Posterior vena cava (tissue), 2 donors: ENCODE data around the gene MDH1B. TPM values are rescaled to one million over a fixed set of nuclear protein-coding genes. Genes with fewer than 3 reads are reported as not detected.
"Not testable (repeated sequence)": the region's sequence is repeated elsewhere in the genome, so short reads cannot be mapped to it uniquely, and the experiment has no call there.

Source experiments
- DNase-seq: peaks from one replicate; pipeline ENCODE4 v3.0.0-alpha.2; 2020; ENCODE audit warnings: low spot score
- intact Hi-C, 2 donors: fragments of 100-400 bp; cut with DNase I; formaldehyde crosslinking; loops; one replicate each; pipeline versions ENCODE4 v1.14.1 to v1.14.2; 2022 to 2023
- long read RNA-seq, 2 donors: library from polyadenylated mRNA; unstranded; transcript quantifications; one replicate each; pipeline ENCODE4 v2.0.0, GENCODE V29; 2020 to 2021
- total RNA-seq, 2 donors: library from RNA; stranded (reverse); fragmentation: NEBNext Ultra II Directional; extraction: Animal tissue kit (Norgen Biotek cat#: 25700); gene quantifications; one replicate each; pipeline ENCODE4 v1.2.1, GENCODE V29; 2021
- donor health status: DM: yes; HTN: yes; CAD: no.
- donor health status: DM: yes; HTN: yes; CAD: no.

MDH1B gene
- 1 to 10 TPM in 1 of 2 donors, under 1 TPM in 1; 0.57 to 1.8 TPM for total RNA-seq
- long read RNA-seq, donor 1, result 0 reads
- long read RNA-seq, donor 2, result 0 reads

DNA sequence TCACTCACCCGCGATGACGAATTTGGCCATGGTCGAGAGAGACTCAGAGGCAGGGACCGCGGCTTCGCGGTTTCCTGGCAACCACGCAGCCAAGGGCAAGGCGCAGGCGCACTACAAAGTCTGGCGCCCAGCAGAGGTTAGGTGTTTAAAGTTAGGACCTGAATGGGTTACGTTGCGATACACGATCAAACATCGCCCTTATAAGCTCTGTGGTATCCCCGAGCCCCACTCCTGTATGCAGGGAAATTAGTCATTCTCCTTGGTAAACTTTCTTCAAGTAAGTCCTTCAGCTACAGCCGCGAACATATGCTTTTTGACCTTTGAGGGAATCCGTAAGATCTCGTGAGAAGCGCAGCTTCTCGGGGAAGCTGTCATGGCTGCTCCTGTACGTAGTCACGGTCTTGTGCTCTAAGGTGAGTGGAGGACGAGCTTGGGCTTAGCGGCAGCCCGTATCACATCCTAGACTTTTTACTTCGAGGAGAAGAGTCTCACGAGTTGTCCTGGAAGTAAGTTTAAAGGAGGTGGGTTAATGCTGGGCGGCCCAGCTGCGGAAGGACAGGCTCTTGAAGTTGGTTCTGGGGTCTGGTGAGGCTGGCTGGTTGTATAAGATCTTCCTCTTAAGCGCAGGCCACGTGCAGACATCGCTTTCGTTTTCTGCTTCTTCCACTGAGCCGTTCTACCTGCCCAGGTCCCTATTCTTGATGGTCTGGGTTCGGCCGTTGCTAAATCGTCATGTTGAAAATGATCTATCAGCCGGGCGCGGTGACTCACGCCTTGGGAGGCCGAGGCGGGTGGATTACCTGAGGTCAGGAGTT, at the start of gene MDH1B, which contains the start of gene FASTKD2:
Gene MDH1B, minus strand, starts transcription at position 87 of the 815 bp plus-strand sequence. Its CDS starts 57 bp downstream, at position 30.
Gene FASTKD2, plus strand, starts transcription at position 365 of the 815 bp plus-strand sequence. CDS start 1,088 bp downstream, outside the sequence.
- intact Hi-C loops, result no loop called here

DNA sequence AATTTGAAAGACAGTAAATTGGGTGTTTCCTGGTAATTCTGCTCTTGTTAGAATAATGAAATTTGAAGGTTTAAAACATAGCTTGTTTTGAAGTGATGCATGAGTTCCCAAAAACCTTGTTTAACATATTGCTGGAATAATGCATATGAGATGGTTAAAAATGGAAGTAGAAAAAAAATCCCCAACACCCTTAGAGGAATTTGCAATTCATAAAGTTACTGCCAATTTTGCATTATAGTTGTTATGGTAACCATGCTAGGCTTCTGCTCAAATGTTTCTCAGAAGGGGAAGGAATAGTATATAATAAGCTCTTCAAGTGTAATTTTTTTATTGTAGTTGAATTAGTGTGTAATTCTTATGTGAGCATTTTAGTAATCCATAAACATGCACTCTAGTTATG, 49.4 kb upstream of the MDH1B start:
- no peak for DNase-seq
- intact Hi-C loops, result no loop called here

More for the DNA sequence above, at the start of gene MDH1B, which contains the start of gene FASTKD2:
- DNase-seq, result peak; percentile 97

DNA sequence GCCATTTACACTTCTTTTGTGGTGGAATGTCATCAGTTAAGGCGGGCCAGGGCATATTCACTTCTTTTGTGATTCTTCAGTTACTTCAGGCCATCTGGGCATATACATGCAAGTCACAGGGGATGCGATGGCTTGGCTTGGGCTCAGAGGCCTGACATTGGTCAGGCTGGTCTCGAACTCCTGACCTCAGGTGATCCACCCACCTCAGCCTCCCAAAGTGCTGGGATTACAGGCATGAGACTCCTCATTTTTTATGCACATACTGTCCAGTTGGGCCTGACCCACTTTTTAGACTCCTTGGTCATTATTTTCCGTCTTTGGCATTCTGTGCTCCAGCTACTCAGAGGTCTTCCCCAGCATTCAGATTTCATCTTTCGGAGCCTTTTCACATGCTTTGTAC, 47.3 kb upstream of the MDH1B start:
- DNase-seq, intact Hi-C loops: not testable (repeated sequence)

DNA sequence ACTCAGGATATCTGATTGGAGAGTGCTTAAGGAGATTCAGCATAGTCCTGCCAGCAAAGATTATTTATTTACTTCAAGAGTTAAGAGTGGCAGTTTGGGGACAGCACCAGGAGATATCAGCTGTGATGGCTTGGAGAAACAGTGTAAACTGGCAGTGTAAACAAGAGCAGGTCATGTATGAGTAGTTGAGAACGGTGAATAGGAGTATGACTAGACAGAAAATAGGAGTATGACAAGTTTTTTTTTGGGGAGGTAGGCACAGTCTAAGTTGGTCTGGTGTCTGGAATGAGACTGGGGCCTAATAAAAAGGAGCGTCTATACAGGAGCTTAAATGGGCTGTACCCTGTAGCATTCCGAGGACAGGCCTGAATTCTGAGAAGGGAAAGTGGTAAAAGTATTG, 42.5 kb upstream of the MDH1B start:
- DNase-seq, result not testable (repeated sequence)
- intact Hi-C loops, result loop anchor here in 1 of 2 donors (10.0 kb wide), 1 partner anchor 357 kb away; the partner anchor contains the start of gene KLF7

DNA sequence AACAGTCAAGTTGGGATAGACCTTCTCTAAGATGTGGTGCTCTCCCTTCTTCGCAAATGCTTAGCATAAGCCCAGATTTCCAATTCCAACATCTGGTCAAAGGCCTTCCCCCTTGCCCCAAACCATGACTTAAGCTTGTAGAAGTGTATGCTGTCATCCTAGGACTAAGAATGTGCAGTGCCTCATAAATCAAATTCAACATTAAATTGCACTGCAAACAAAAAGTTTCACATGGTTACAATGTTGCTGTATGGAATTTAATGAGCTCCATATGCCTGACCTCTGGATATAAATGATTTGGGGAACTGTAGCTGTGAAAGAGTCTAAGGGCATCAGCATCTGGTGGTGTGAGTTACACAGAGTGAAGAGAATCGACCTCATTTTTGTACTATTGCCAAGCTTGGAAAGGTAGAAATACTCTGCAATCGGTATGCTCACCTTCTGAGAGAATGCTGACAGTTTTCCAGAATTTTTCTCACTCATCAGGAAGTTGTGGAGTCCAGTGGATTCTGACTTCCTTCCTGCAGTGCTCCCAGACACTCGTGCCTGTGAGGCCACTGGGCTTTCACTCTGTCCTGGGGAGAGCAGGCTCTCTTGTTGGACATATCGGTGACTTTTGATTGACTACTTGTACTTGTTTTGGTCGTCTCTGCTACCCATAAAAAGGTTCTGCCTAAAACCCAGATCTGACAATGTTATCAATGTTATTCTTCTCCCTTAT, 40.9 kb upstream of the MDH1B start:
- intact Hi-C loops, result loop anchor here in 1 of 2 donors (10.0 kb wide), 1 partner anchor 359 kb away; the partner anchor contains the start of gene KLF7
- DNase-seq, result no peak

DNA sequence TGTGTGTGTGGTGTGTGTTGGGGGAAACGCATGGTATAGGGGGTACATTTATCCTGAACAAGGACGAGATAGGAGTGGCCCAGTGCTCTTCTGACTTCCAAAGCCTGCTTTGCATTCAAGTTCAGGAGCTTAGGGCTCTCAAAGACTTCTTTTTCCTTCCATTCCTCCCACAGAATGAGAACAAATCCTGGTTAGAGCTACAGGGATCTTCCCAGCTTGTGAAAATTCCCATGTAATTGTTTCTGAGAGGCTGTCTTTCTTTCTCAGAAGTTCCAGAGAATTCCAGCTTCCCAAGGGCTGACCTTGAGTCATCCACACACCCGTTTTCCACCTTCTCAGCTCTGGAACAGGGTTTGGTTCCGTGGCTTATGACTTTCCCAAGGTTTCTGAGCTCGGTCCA, 39.2 kb upstream of the MDH1B start:
- intact Hi-C loops, result loop anchor here in 1 of 2 donors (5.0 to 10.0 kb wide), 2 partner anchors 360 to 673 kb away; partner anchors contain the start of gene KLF7
- no peak for DNase-seq

DNA sequence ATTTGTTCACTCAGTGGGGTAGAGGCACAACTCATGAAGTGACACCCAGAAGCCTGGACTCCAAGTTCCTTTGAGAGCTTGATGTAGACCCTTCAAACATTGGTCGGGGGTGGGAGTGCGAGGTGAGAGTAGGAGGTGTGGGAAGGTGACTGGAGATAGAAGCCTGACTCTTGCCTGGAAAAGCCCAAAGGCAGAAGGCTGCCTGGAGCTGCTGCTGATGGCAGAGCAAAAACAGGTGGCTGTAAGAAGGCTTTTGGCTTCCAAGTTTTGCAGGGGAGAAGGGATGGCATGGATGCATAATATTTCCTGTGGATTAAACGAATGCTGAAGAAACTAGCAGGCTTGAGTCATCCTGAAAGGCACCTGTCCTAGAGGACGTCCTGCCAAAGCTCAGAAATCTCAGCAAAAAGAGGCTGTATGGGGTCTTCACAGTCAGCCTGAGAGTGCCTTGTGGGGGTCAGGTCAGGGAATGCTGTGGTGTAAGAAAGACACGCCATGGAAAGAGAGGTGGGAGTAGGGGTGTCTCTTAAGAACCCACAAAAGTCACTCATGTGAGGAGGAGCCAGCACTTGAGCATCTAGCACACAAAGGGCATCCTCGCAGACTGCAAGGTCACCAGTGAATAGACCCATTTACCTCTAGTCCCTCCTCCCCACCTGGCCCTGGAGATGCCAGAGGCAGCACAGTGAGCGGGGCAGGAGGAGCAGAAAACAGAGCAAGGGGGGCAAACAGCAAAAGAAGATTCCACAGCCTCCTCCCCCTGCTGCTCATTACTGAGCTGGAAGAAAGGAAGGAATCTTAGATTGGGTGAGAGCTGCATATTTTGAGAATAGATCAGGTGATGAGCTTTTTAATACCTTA, 37.8 kb upstream of the MDH1B start:
- intact Hi-C loops, result loop anchor here in 1 of 2 donors (5.0 to 10.0 kb wide), 2 partner anchors 362 to 674 kb away; partner anchors contain the start of gene KLF7
- no peak for DNase-seq

DNA sequence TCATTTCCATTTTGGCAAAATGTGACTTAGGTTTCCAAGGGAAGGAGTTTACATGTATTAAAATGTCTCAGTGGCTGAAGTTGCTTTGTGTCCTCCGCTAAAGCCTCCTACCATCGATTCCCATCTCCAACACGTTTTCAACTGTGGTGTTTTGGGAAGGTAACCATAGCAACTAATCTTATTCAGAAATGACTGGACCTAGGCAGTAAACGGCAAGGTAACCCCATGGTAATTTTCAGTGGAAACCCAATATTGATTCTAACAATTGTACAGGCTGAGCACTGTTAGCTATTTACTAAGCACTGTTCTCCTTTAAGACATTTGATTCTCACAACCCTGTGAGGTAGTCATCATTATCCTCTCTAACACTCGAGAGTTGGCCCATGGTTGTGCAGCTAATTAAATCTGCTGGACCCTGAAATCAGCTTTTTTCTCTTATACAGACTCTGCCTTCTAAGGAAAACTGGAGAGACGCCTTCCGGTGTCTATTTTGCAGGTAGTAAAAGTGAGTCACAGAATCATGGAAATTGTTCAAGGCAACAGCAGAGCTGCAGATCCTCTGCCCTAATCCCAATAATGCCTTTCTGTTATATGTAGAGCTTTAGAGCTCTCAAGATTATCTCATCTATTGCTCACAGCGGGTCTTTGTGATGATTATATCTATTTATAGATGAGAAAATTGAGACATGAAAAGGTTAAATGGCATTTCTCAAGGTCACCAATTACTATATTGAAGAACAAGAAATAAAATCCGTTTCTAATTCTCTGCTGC, 36.5 kb upstream of the MDH1B start:
- no peak for DNase-seq
- intact Hi-C loops, result loop anchor here in 1 of 2 donors (5.0 to 10.0 kb wide), 2 partner anchors 363 to 676 kb away; partner anchors contain the start of gene KLF7

DNA sequence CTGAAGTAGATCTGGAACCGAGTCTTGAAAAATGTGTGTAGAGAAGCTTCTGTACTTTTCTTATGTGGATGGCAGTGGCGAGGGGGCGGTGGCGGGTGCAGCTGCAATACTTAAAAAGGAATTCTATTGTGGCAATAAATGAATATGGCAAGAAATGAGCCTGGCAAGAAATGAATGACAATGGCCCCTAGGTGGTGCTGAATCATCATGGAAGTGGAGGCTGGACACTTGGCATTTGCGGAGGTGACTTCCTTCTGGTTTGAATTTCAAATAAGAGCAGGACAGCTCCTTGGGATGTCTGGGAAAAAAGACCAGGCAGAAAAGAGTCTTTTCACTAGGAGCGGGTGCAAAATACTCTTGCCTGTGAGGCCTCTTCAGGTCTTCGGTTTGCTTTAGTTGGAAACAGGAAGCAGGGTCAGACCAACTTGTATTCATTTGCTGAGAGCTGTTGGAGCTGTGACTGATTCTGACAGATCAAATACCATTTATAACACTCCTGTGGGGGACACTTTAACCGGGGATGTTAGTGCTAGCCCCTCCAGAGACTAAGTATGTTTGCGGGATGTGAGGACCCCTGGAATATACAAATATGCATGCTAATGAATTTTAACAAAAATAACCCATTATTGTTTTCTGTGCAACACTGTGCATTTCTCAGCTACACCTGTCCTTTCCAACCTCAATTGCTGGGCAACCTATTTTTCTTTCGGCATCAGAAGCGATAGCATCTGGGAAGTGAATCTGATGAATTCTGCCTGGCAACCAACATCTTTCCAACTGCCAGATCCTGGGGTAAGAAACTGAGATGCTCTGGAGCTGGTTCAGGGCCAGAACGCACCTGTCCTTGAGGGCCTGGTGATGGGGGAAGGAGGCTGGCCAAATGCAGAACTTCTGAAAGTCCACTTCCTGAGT, 35.6 kb upstream of the MDH1B start:
- DNase-seq, result peak; percentile 84
- intact Hi-C loops, result loop anchor here in 1 of 2 donors (5.0 to 10.0 kb wide), 2 partner anchors 364 to 677 kb away; partner anchors contain the start of gene KLF7

DNA sequence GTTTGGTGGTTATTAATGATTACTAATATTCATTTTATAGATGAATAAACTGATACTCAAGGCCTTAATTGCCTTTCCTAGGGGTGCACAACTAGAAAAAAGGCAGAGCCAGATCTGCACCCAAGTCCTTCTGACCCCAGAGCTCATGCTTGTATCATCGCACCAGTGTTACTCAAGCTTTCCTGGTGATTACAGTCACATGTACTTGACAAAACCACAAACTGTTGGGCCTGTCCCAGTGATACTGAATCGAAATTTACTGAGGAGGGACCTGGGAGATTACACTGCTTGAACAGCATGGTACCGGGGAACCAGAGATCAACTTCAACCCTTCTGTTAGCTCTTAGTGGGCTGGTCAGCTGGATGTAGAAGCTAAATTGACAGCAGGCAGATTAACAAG, 34.0 kb upstream of the MDH1B start:
- intact Hi-C loops, result no loop called here
- no peak for DNase-seq

DNA sequence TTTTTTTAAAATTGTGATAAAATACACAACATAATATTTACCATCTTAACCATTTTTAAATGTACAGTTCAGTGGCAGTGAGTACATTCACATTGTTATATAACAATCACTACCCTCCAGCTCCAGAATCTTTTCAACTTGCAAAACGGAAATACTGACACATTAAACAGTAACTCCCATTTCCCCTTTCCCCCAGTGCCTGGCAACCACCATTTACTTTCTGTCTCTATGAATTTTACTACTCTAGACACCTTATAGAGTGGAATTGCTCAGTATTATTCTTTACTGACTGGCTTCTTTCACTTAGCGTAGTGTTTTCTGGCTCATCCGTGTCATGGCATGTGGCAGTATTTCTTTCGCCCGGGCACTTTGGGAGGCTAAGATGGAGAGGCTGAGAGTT, 32.9 kb upstream of the MDH1B start:
- DNase-seq, result no peak
- intact Hi-C loops, result no loop called here

DNA sequence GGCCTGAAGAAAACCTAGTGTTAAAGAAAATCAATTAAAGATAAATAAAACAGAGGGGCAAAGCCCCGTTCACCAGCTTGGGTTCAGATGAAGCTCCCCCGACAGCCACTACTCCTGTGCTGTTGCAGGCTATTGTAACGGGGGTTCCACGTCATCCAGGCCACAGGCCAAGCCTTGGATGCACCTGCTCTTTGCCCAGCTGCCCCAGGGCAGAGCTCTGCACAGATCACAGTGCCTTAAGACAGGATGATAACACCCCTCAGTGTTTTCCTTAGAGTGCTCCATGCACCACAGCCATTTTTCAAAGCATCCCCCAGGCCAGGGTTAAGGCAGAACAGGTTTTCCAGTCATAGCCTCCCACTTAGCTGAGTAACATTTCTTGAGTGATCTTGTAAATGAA, 32.2 kb upstream of the MDH1B start:
- peak; percentile 58 for DNase-seq
- intact Hi-C loops, result no loop called here

DNA sequence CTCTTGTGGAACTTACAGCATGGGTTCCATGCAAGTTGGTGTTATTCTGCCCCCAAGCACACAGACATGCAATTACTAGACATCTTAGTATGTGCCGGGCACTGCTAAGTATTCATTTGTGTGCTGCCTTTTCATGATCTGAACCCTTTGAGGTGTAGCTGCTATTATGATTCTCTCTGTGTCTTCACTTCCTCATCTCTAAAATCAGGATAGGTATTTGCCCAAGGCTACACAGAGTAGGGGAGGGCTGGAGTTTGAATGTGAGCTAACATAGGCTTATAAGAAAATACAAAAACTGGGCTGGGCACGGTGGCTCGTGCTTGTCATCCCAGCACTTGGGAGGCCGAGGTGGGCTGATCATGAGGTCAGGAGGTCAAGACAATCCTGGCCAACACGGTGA, 27.5 kb upstream of the MDH1B start:
- no peak for DNase-seq
- intact Hi-C loops, result no loop called here

DNA sequence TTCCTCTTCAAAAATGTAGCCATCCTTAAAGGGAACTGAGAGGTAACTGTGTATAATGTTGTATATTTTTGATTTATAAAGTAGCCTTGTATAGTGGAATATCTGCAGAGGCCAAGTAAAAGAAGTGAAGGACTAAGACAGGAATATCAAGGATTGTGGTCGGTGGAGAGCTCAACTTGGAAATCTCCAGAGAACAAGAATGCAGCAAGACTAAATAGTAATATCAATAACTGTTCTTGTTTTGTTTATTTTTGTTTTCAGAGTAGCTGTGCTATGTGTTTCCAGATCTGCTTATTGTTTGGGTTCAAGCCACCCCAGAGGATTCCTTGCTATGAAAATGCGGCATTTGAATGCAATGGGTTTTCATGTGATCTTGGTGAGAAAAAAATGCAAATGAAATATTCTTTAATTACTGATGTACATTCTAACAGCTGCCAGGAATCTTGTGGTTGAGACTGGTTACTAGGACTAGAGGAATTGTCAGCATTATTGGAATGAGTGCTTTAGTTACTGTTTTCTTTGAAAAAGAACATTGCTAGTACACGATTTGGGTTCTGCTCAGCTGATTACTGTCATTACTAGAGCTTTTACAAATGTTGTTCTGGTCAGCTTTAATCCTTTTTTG, 25.3 kb upstream of the MDH1B start:
- intact Hi-C loops, result no loop called here
- DNase-seq, result no peak

DNA sequence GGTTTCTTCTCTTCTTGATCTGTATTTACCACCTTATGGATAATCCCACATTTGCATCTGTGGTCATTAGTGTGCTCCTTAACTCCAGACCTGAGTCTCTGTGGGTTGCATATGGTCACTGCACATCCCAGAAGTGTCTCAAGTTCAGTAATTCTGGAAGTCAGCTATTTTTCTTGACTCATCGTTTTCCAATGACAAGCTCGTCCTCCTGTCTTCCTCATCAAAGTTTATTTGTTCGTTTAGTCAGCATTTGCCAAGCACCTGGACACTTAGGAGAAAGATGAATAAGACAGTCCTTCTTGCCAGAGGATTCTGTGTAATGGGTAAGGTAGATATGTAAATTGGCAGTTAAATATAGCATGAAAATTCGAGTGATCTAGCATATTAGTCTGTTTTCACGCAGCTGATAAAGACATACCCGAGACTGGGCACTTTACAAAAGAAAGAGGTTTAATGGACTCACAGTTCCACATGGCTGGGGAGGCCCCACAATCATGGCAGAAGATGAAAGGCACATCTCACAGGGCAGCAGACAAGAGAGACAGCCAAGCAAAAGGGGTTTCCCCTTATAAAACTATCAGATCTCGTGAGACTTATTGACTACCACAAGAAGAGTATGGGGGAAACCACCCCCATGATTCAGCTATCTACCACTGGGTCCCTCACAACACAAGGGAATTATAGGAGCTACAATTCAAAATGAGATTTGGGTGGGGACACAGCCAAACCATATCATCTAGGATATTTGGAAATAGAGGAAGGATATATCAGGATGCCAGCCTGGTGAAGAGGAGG, 19.6 kb upstream of the MDH1B start:
- intact Hi-C loops, result loop anchor here (10.0 kb wide), 2 partner anchors 90 to 690 kb away; no protein-coding TSS in a partner anchor
- no peak for DNase-seq

DNA sequence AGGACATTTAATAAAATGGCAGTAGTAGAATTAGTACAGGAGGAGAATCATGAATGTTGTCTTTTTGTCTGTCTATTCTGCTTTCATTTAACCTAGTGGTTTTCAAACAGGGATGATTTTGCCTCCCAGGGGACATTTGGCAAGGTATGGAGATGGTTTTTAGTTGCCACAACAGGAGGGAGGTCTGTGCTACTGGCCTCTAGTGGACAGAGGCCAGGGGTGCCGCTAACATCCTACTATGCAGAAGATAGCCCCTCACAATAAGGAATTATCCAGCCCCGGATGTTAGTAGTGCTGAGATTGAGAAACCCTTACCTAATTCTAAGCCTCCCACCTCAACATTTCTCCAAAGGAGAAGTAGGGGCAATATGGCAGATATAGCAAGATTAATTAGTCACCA, 18.6 kb upstream of the MDH1B start:
- DNase-seq, result no peak
- intact Hi-C loops, result loop anchor here (10.0 kb wide), 2 partner anchors 89 to 691 kb away; no protein-coding TSS in a partner anchor
